ENCODE measurements around the gene SLC38A8. TPM values are rescaled to one million over a fixed set of nuclear protein-coding genes. Genes with fewer than 3 reads are reported as not detected.

Gene SLC38A8
- total RNA-seq, 1 donor from 2014 or later: not detected

GRCh38 chr16:84043486-84044117 lies 1.0 kb upstream of the SLC38A8 start:
- intact Hi-C loops (cut with DNase I): no loop called here
- no peaks in the 10 kb centered on the region for H3K4me1 ChIP-seq
- no peak for DNase-seq (ENCODE audit: extremely low spot score in 2 of 2)
- no peak overlapping the region for H3K4me3 ChIP-seq
- H3K27ac ChIP-seq: no peak overlapping the region
- H3K27me3 ChIP-seq: no peaks in the 10 kb centered on the region
- TF ChIP-seq CTCF (IDR thresholded peaks at IDR 0.05): no peak
- TF ChIP-seq POLR2A (IDR thresholded peaks at IDR 0.05): no peak
- TF ChIP-seq POLR2AphosphoS5 (IDR thresholded peaks at IDR 0.05; ENCODE audit: insufficient read depth in 1 of 2, low read depth in 1 of 2): no peak
- no peaks in the 10 kb centered on the region for H3K9me3 ChIP-seq
- H3K36me3 ChIP-seq: no peaks in the 10 kb centered on the region

GRCh38 chr16:84042879-84043485 lies 387 bp upstream of the SLC38A8 start:
- H3K9me3 ChIP-seq: no peaks in the 10 kb centered on the region
- intact Hi-C loops (cut with DNase I): no loop called here
- H3K36me3 ChIP-seq: no peaks in the 10 kb centered on the region
- no peak for TF ChIP-seq POLR2A (IDR thresholded peaks at IDR 0.05)
- TF ChIP-seq POLR2AphosphoS5 (IDR thresholded peaks at IDR 0.05; ENCODE audit: insufficient read depth in 1 of 2, low read depth in 1 of 2): no peak
- no peak for TF ChIP-seq CTCF (IDR thresholded peaks at IDR 0.05)
- H3K27me3 ChIP-seq: no peaks in the 10 kb centered on the region
- no peak overlapping the region for H3K27ac ChIP-seq
- H3K4me3 ChIP-seq: no peak overlapping the region
- no peaks in the 10 kb centered on the region for H3K4me1 ChIP-seq
- DNase-seq (ENCODE audit: extremely low spot score in 2 of 2): no peak

GRCh38 chr16:84041881-84042280 lies 714 bp downstream of the SLC38A8 start:
- DNase-seq (ENCODE audit: extremely low spot score in 2 of 2): no peak
- H3K4me1 ChIP-seq: no peaks in the 10 kb centered on the region
- intact Hi-C loops (cut with DNase I): no loop called here
- no peaks in the 10 kb centered on the region for H3K27me3 ChIP-seq
- no peak overlapping the region for H3K27ac ChIP-seq
- no peaks in the 10 kb centered on the region for H3K36me3 ChIP-seq
- no peak for TF ChIP-seq POLR2AphosphoS5 (IDR thresholded peaks at IDR 0.05; ENCODE audit: insufficient read depth in 1 of 2, low read depth in 1 of 2)
- no peak for TF ChIP-seq POLR2A (IDR thresholded peaks at IDR 0.05)
- no peak for TF ChIP-seq CTCF (IDR thresholded peaks at IDR 0.05)
- no peak overlapping the region for H3K4me3 ChIP-seq
- no peaks in the 10 kb centered on the region for H3K9me3 ChIP-seq

- no peaks in the 10 kb centered on the region for H3K4me1 ChIP-seq
- TF ChIP-seq CTCF (IDR thresholded peaks at IDR 0.05) (no peak), POLR2AphosphoS5 (IDR thresholded peaks at IDR 0.05; ENCODE audit: insufficient read depth in 1 of 2, low read depth in 1 of 2) (no peak), POLR2A (IDR thresholded peaks at IDR 0.05) (no peak)
- H3K4me3 ChIP-seq: no peak overlapping the region
- no peak overlapping the region for H3K27ac ChIP-seq
- H3K27me3 ChIP-seq: no peaks in the 10 kb centered on the region
- no peaks in the 10 kb centered on the region for H3K36me3 ChIP-seq
- intact Hi-C loops (cut with DNase I): no loop called here
- H3K9me3 ChIP-seq: no peaks in the 10 kb centered on the region
- no peak for DNase-seq (ENCODE audit: extremely low spot score in 2 of 2)
Observed at GRCh38 chr16:84040823-84041820, 1.5 kb downstream of the SLC38A8 start.

All from vagina (tissue), 2 donors.